CD14-positive monocyte (primary cell): ENCODE measurements around the gene WIPF3. TPM values are rescaled to one million over a fixed set of nuclear protein-coding genes. Genes with fewer than 3 reads are reported as not detected.

Experiments
- DNase-seq, 3 donors: peaks; one replicate each; pipeline ENCODE4 v3.0.0-alpha.2; 2011 to 2022
- H2AFZ ChIP-seq: 2 replicates; pipeline ENCODE4 v1.6.0; 2012; ENCODE audit warnings: mild to moderate bottlenecking, low read depth, low read length, inconsistent platforms; ENCODE audit not compliant: insufficient read depth, poor library complexity, severe bottlenecking
- H3K27ac ChIP-seq, 2 donors: 1 replicate in 1 of 2; 2 replicates in 1 of 2; pipeline ENCODE4 v1.5.1; 2012 to 2013; ENCODE audit warnings: low read length in 2 of 2, control low read depth in 1 of 2, inconsistent platforms in 1 of 2, low read depth in 1 of 2, mild to moderate bottlenecking in 1 of 2
- H3K27me3 ChIP-seq, 2 donors: one replicate each; pipeline versions ENCODE4 v1.6.0 to v1.6.1; 2011 to 2013; ENCODE audit warnings: low read length in 2 of 2; ENCODE audit not compliant: control insufficient read depth in 2 of 2, insufficient read depth in 2 of 2
- H3K36me3 ChIP-seq, 2 donors: replicated peaks in 1 of 2; 1 replicate in 1 of 2; 2 replicates in 1 of 2; pipeline versions ENCODE4 v1.5.1 to v1.6.1; 2012 to 2013; ENCODE audit warnings: low read length in 2 of 2, control low read depth in 1 of 2, inconsistent platforms in 1 of 2, mild to moderate bottlenecking in 1 of 2; ENCODE audit not compliant: insufficient read depth in 2 of 2, control insufficient read depth in 1 of 2
- H3K4me1 ChIP-seq, 2 donors: 1 replicate in 1 of 2; 2 replicates in 1 of 2; pipeline versions ENCODE4 v1.5.1 to v1.6.1; 2012 to 2013; ENCODE audit warnings: low read length in 2 of 2, control low read depth in 1 of 2, inconsistent platforms in 1 of 2, mild to moderate bottlenecking in 1 of 2, moderate library complexity in 1 of 2; ENCODE audit not compliant: insufficient read depth in 2 of 2, control insufficient read depth in 1 of 2
- H3K4me2 ChIP-seq: replicated peaks from 2 replicates; pipeline ENCODE3; 2012; ENCODE audit warnings: low read length, moderate library complexity, mild to moderate bottlenecking; ENCODE audit not compliant: poor library complexity, severe bottlenecking; ENCODE audit errors: extremely low read depth
- H3K4me3 ChIP-seq, 3 experiments: fragments of 200-600 bp in 1 of 3; sonication (generic) in 1 of 3; replicated peaks in 1 of 3; 1 replicate in 2 of 3; 2 replicates in 1 of 3; pipeline ENCODE4 v1.5.1; 2011 to 2013; ENCODE audit warnings: low read length in 3 of 3, mild to moderate bottlenecking in 3 of 3, control low read depth in 2 of 3, low read depth in 2 of 3, inconsistent platforms in 1 of 3, moderate library complexity in 1 of 3
- H3K79me2 ChIP-seq: 2 replicates; pipeline ENCODE4 v1.6.0; 2012; ENCODE audit warnings: mild to moderate bottlenecking, control low read depth, inconsistent platforms, low read length, moderate library complexity; ENCODE audit not compliant: insufficient read depth
- H3K9ac ChIP-seq: 2 replicates; pipeline ENCODE4 v1.6.0; 2017; ENCODE audit warnings: low read length, mild to moderate bottlenecking; ENCODE audit not compliant: insufficient read depth, poor library complexity, severe bottlenecking
- H3K9me3 ChIP-seq, 2 donors: replicated peaks in 1 of 2; 1 replicate in 1 of 2; 2 replicates in 1 of 2; pipeline versions ENCODE4 v1.5.1 to v1.6.1; 2012 to 2013; ENCODE audit warnings: low read length in 2 of 2, control low read depth in 1 of 2; ENCODE audit not compliant: control insufficient read depth in 1 of 2, insufficient read depth in 1 of 2
- H4K20me1 ChIP-seq: 2 replicates; pipeline ENCODE4 v1.6.0; 2012; ENCODE audit warnings: mild to moderate bottlenecking, low read length, control low read depth, moderate library complexity; ENCODE audit not compliant: insufficient read depth
- H3K27ac Mint-ChIP-seq, 7 donors: one replicate each; pipeline ENCODE4 v1.8.0; 2020; ENCODE audit warnings: mild to moderate bottlenecking in 7 of 7, mixed read lengths in 7 of 7, moderate library complexity in 6 of 7, inconsistent platforms in 2 of 7
- H3K27me3 Mint-ChIP-seq, 3 donors: one replicate each; pipeline ENCODE4 v1.8.0; 2021 to 2022; ENCODE audit warnings: low read depth in 3 of 3, mild to moderate bottlenecking in 3 of 3, mixed read lengths in 3 of 3, moderate library complexity in 3 of 3, inconsistent platforms in 1 of 3
- H3K36me3 Mint-ChIP-seq, 2 donors: one replicate each; pipeline ENCODE4 v1.8.0; 2020; ENCODE audit warnings: mixed read lengths in 2 of 2, inconsistent platforms in 1 of 2, mild to moderate bottlenecking in 1 of 2
- H3K4me1 Mint-ChIP-seq: one replicate; pipeline ENCODE4 v1.8.0; 2020; ENCODE audit warnings: mild to moderate bottlenecking, mixed read lengths
- H3K4me3 Mint-ChIP-seq, 2 donors: one replicate each; pipeline ENCODE4 v1.8.0; 2020; ENCODE audit warnings: mild to moderate bottlenecking in 2 of 2, mixed read lengths in 2 of 2, moderate library complexity in 1 of 2
- H3K9me3 Mint-ChIP-seq, 7 donors: one replicate each; pipeline ENCODE4 v1.8.0; 2020 to 2022; ENCODE audit warnings: mixed read lengths in 7 of 7, mild to moderate bottlenecking in 6 of 7, moderate library complexity in 6 of 7, inconsistent platforms in 2 of 7
- WGBS: methylation state at CpG from one replicate; pipeline ENCODE4 v1.1.5; 2013; ENCODE audit warnings: missing lambda C conversion rate; ENCODE audit not compliant: insufficient coverage; 5-methylcytosine and 5-hydroxymethylcytosine counted together
- intact Hi-C, 2 donors: fragments of 100-400 bp; cut with micrococcal nuclease; formaldehyde crosslinking; loops; one replicate each; pipeline versions ENCODE4 v1.15.0 to v1.15.1; 2023
- polyA plus RNA-seq, 3 donors: library from polyadenylated mRNA; depleted of rRNA in 1 of 3; unstranded in 2 of 3; stranded (reverse) in 1 of 3; fragments of 300-500 nt in 2 of 3; fragments of >200 nt in 1 of 3; fragmentation: Illumina TruSeq in 2 of 3; gene quantifications; 1 replicate in 2 of 3; 2 replicates in 1 of 3; pipeline ENCODE4 v1.2.3, GENCODE V29; 2012 to 2021
- TF ChIP-seq, protein P1 (sequence below): fragments of 200-600 bp; IDR thresholded peaks from one replicate; pipeline ENCODE4 v1.8.0; 2022; ENCODE audit warnings: antibody characterized with exemption, mild to moderate bottlenecking

Gene WIPF3
- polyA plus RNA-seq, 3 donors, result not detected

- H3K27ac Mint-ChIP-seq, result no peak overlapping the region
- H3K9me3 ChIP-seq, result no peaks in the 10 kb centered on the region
- H4K20me1 ChIP-seq, result no peaks in the 10 kb centered on the region
These were observed 9.1 kb downstream of the WIPF3 start for GRCh38 chr7:29815181-29816105.

GRCh38 chr7:29818308-29818707, 12.0 kb downstream of the WIPF3 start:
- Histone ChIP-seq H3K9me3 (no peaks in the 10 kb centered on the region), H3K4me1 (no peaks in the 10 kb centered on the region), H2AFZ (no peak overlapping the region), H3K27ac (no peak overlapping the region), H3K9ac (no peak overlapping the region), H3K4me2 (no peak overlapping the region), H3K36me3 (no peaks in the 10 kb centered on the region), H3K4me3 (no peak overlapping the region), H4K20me1 (no peaks in the 10 kb centered on the region), H3K79me2 (no peaks in the 10 kb centered on the region), H3K27me3 (peaks cover 0 to 7% of the 10 kb centered on the region in 2 donors)
- H3K9me3 Mint-ChIP-seq, result no peaks in the 10 kb centered on the region
- H3K36me3 Mint-ChIP-seq, result no peaks in the 10 kb centered on the region
- H3K27me3 Mint-ChIP-seq, result peaks cover 6 to 24% (median 9%) of the 10 kb centered on the region in 3 donors
- TF ChIP-seq, protein P1, sequence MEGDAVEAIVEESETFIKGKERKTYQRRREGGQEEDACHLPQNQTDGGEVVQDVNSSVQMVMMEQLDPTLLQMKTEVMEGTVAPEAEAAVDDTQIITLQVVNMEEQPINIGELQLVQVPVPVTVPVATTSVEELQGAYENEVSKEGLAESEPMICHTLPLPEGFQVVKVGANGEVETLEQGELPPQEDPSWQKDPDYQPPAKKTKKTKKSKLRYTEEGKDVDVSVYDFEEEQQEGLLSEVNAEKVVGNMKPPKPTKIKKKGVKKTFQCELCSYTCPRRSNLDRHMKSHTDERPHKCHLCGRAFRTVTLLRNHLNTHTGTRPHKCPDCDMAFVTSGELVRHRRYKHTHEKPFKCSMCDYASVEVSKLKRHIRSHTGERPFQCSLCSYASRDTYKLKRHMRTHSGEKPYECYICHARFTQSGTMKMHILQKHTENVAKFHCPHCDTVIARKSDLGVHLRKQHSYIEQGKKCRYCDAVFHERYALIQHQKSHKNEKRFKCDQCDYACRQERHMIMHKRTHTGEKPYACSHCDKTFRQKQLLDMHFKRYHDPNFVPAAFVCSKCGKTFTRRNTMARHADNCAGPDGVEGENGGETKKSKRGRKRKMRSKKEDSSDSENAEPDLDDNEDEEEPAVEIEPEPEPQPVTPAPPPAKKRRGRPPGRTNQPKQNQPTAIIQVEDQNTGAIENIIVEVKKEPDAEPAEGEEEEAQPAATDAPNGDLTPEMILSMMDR, result no peak
- no peak overlapping the region for H3K27ac Mint-ChIP-seq
- H3K4me1 Mint-ChIP-seq, result no peaks in the 10 kb centered on the region
- intact Hi-C loops, result no loop called here
- H3K4me3 Mint-ChIP-seq, result no peak overlapping the region
- no peak for DNase-seq
- WGBS, result no CpG with 5 or more reads among the region's 6 CpGs

More at GRCh38 chr7:29815181-29816105, 9.1 kb downstream of the WIPF3 start:
- no peaks in the 10 kb centered on the region for H3K4me1 Mint-ChIP-seq
- TF ChIP-seq, protein P1, result no peak
- Histone ChIP-seq H3K27ac (no peak overlapping the region), H3K79me2 (no peaks in the 10 kb centered on the region), H3K9ac (no peak overlapping the region), H3K4me2 (no peak overlapping the region), H3K4me3 (no peak overlapping the region), H3K36me3 (no peaks in the 10 kb centered on the region), H3K27me3 (peaks cover 12 to 32% of the 10 kb centered on the region in 2 donors), H3K4me1 (no peaks in the 10 kb centered on the region), H2AFZ (no peak overlapping the region)
- no peak for DNase-seq
- no peak overlapping the region for H3K4me3 Mint-ChIP-seq
- 95% methylated on average over 4 of the region's 10 CpGs for WGBS
- no peaks in the 10 kb centered on the region for H3K36me3 Mint-ChIP-seq
- intact Hi-C loops, result no loop called here
- no peaks in the 10 kb centered on the region for H3K9me3 Mint-ChIP-seq
- H3K27me3 Mint-ChIP-seq, result peaks cover 18 to 39% (median 19%) of the 10 kb centered on the region in 3 donors
